GM12892 (cell line): Measurements from ENCODE around the gene SH3TC2.

ENCODE experiments used
- DNase-seq: peaks from one replicate; pipeline ENCODE4 v3.0.0; 2011; ENCODE audit not compliant: insufficient read length
- FAIRE-seq: peaks from 2 replicates; lab custom pipeline; 2011; peaks lifted over from hg19 to GRCh38; lab: Jason Lieb, UNC
- POLR2A ChIP-seq: IDR thresholded peaks from 2 replicates; pipeline ENCODE4 v1.6.1; 2011; ENCODE audit warnings: low read depth, low read length, control low read depth
- POLR2AphosphoS5 ChIP-seq: IDR thresholded peaks from 2 replicates; pipeline ENCODE4 v1.6.1; 2011; ENCODE audit warnings: low read depth, low read length, control low read depth
- TAF1 ChIP-seq: IDR thresholded peaks from 2 replicates; pipeline ENCODE4 v1.6.1; 2011; ENCODE audit warnings: low read depth, mild to moderate bottlenecking, control low read depth, low read length, borderline replicate concordance

The SH3TC2 gene

GRCh38 chr5:149056616-149057165 is 6.2 kb downstream of the SH3TC2 start:
- FAIRE-seq = no peak
- no peak for DNase-seq
- TF ChIP-seq TAF1 = no peak
- TF ChIP-seq POLR2AphosphoS5 = no peak
- no peak for TF ChIP-seq POLR2A

GRCh38 chr5:149054416-149054815 is 8.4 kb downstream of the SH3TC2 start:
- DNase-seq (no peak), FAIRE-seq (no peak)
- TF ChIP-seq POLR2A (no peak), POLR2AphosphoS5 (no peak), TAF1 (no peak)

GRCh38 chr5:149053072-149053695 is 9.7 kb downstream of the SH3TC2 start:
- no peak for DNase-seq
- FAIRE-seq = no peak
- no peak for TF ChIP-seq POLR2A
- TF ChIP-seq TAF1 = no peak
- no peak for TF ChIP-seq POLR2AphosphoS5

- DNase-seq = no peak
- TF ChIP-seq TAF1 (no peak), POLR2AphosphoS5 (no peak), POLR2A (no peak)
- no peak for FAIRE-seq
Observed at GRCh38 chr5:149049371-149049781, 13.5 kb downstream of the SH3TC2 start.

GRCh38 chr5:149048811-149049210 is 14.1 kb downstream of the SH3TC2 start:
- FAIRE-seq = no peak
- TF ChIP-seq POLR2A (no peak), TAF1 (no peak)
- no peak for DNase-seq

- TF ChIP-seq POLR2A (no peak), POLR2AphosphoS5 (no peak), TAF1 (no peak)
- DNase-seq (no peak), FAIRE-seq (no peak)
Observed at GRCh38 chr5:149047462-149047861, 15.4 kb downstream of the SH3TC2 start.

- FAIRE-seq = no peak
- TF ChIP-seq POLR2A (no peak), POLR2AphosphoS5 (no peak), TAF1 (no peak)
Observed at GRCh38 chr5:149046196-149046829, 16.5 kb downstream of the SH3TC2 start.

GRCh38 chr5:149045089-149045460 is 17.8 kb downstream of the SH3TC2 start:
- no peak for DNase-seq
- FAIRE-seq = no peak
- TF ChIP-seq POLR2A = no peak
- TF ChIP-seq POLR2AphosphoS5 = no peak
- no peak for TF ChIP-seq TAF1

More at GRCh38 chr5:149046196-149046829, 16.5 kb downstream of the SH3TC2 start:
- no peak for DNase-seq

- TF ChIP-seq POLR2A (no peak), POLR2AphosphoS5 (no peak), TAF1 (no peak)
- no peak for DNase-seq
- FAIRE-seq = no peak
Observed at GRCh38 chr5:149044453-149045088, 18.3 kb downstream of the SH3TC2 start.

- FAIRE-seq = no peak
- TF ChIP-seq POLR2A (no peak), TAF1 (no peak), POLR2AphosphoS5 (no peak)
Observed at GRCh38 chr5:149043641-149044040, 19.2 kb downstream of the SH3TC2 start.

GRCh38 chr5:149042865-149043264 is 20.0 kb downstream of the SH3TC2 start:
- FAIRE-seq (no peak), DNase-seq (no peak)

More at GRCh38 chr5:149043641-149044040, 19.2 kb downstream of the SH3TC2 start:
- no peak for DNase-seq

More at GRCh38 chr5:149042865-149043264, 20.0 kb downstream of the SH3TC2 start:
- TF ChIP-seq POLR2A (no peak), TAF1 (no peak), POLR2AphosphoS5 (no peak)
